ENCODE results near the gene ATP9A.

DNA sequence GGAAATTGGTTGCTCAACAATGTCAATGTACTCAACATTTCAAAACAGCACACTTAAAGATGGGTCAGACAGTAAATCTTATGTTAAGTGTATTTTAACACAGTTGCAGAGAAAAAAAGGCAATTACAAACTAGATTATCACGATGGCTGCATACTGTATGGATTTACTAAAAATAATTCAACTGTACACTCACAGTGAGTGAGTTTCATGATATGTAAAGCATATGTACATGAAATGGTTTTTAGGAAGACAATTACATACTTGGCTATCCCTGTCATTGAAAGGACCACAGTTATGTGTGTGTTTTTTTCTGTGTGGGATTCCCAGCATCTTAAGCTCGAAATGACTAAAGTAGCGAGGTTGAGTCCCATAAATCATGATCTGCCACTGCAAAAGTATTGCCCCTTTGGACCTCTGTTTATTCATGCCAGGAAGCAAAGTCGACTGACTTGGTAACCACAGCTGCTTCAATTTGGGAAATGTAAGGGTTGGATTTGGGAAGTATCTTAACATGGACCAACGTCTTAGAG lies 39.6 kb upstream of the ATP9A start:
- TF ChIP-seq, protein P1, sequence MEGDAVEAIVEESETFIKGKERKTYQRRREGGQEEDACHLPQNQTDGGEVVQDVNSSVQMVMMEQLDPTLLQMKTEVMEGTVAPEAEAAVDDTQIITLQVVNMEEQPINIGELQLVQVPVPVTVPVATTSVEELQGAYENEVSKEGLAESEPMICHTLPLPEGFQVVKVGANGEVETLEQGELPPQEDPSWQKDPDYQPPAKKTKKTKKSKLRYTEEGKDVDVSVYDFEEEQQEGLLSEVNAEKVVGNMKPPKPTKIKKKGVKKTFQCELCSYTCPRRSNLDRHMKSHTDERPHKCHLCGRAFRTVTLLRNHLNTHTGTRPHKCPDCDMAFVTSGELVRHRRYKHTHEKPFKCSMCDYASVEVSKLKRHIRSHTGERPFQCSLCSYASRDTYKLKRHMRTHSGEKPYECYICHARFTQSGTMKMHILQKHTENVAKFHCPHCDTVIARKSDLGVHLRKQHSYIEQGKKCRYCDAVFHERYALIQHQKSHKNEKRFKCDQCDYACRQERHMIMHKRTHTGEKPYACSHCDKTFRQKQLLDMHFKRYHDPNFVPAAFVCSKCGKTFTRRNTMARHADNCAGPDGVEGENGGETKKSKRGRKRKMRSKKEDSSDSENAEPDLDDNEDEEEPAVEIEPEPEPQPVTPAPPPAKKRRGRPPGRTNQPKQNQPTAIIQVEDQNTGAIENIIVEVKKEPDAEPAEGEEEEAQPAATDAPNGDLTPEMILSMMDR (IDR thresholded peaks at IDR 0.05; ENCODE audit: insufficient read depth, low read length) = no peak
- TF ChIP-seq GABPA (IDR thresholded peaks at IDR 0.05; ENCODE audit: low read depth) (no peak), POLR2AphosphoS5 (IDR thresholded peaks at IDR 0.05; ENCODE audit: low read depth) (no peak)

Data from HL-60 (cell line).